22Rv1 (cell line): ENCODE data around the gene SEMA3E.

ENCODE experiments used
- H3K27ac ChIP-seq: fragments of 450-650 bp; 2 replicates; pipeline ENCODE4 v1.5.1; 2017
- ZFX ChIP-seq: fragments of 450-650 bp; IDR thresholded peaks from 2 replicates; pipeline ENCODE4 v1.6.1; 2017; ENCODE audit warnings: antibody characterized with exemption, borderline replicate concordance
- TF ChIP-seq, protein P1 (sequence below): fragments of 450-650 bp; IDR thresholded peaks from 2 replicates; pipeline ENCODE4 v1.5.1; 2017; ENCODE audit warnings: mild to moderate bottlenecking

Gene SEMA3E

GRCh38 chr7:83519240-83519639, 129.7 kb downstream of the SEMA3E start:
- TF ChIP-seq, protein P1, sequence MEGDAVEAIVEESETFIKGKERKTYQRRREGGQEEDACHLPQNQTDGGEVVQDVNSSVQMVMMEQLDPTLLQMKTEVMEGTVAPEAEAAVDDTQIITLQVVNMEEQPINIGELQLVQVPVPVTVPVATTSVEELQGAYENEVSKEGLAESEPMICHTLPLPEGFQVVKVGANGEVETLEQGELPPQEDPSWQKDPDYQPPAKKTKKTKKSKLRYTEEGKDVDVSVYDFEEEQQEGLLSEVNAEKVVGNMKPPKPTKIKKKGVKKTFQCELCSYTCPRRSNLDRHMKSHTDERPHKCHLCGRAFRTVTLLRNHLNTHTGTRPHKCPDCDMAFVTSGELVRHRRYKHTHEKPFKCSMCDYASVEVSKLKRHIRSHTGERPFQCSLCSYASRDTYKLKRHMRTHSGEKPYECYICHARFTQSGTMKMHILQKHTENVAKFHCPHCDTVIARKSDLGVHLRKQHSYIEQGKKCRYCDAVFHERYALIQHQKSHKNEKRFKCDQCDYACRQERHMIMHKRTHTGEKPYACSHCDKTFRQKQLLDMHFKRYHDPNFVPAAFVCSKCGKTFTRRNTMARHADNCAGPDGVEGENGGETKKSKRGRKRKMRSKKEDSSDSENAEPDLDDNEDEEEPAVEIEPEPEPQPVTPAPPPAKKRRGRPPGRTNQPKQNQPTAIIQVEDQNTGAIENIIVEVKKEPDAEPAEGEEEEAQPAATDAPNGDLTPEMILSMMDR = no peak
- no peak for TF ChIP-seq ZFX
- no peak overlapping the region for H3K27ac ChIP-seq

DNA sequence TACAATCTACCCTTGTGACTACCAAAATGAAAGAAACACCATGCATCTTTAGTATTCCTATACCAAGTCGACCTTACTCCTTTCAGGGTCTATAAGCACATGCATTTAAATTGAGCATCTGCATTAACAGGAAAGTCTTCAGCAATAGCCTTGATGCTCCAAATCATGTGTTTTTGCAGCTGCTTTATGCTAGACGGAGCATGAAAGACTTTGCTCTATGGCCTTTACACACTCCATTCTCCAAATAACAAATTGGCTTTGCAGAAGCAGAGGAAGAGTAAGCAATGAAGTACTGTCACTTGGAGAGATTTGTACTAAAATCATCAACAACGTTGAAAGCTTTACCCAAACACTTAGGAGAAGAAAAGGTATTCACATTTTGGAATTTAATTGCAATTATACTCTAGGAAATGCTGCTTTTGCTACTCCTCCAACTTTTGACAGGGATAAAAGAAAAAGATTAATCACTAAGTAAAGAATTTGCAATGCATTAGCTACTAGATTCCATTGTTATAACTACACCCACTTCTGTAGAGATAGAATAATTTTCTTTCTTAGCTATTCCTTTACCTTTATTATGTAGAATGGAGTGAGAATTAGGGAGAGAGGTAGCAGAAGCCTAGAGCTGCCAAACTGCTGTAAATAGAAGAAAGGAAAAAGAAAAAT, 131.8 kb downstream of the SEMA3E start:
- TF ChIP-seq, protein P1 = no peak
- no peak for TF ChIP-seq ZFX
- no peak overlapping the region for H3K27ac ChIP-seq

- H3K27ac ChIP-seq = no peak overlapping the region
- TF ChIP-seq ZFX = no peak
- TF ChIP-seq, protein P1 = no peak
These were observed 134.0 kb downstream of the SEMA3E start for GRCh38 chr7:83514977-83515376.

- no peak overlapping the region for H3K27ac ChIP-seq
- TF ChIP-seq, protein P1 = no peak
- TF ChIP-seq ZFX = no peak
These were observed 139.5 kb downstream of the SEMA3E start for GRCh38 chr7:83509255-83510021.

GRCh38 chr7:83504330-83504729, 144.6 kb downstream of the SEMA3E start:
- H3K27ac ChIP-seq = no peak overlapping the region
- TF ChIP-seq, protein P1 = no peak
- TF ChIP-seq ZFX = no peak

DNA sequence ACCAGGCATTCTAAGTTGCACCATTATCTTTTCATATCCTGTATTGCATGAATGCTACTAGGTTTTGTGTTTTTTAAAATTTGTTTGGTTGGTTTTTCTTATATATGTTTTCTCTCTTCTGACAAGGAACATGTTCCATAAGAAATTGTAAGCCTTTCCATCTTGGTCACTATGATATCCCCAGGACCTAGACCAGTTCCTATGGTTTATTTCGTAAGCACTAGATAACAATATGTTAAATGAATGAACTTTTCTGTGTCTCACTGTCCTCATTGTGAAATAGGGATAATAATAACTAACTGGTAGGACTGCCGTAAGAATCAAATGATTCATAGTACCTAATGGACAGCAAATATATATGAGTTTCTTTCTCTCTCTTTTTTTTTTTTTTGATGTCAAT, 146.3 kb downstream of the SEMA3E start:
- TF ChIP-seq, protein P1 = no peak
- TF ChIP-seq ZFX = no peak

GRCh38 chr7:83494683-83495082, 154.3 kb downstream of the SEMA3E start:
- TF ChIP-seq, protein P1 = no peak
- TF ChIP-seq ZFX = no peak
- H3K27ac ChIP-seq = no peak overlapping the region

More for the DNA sequence above, 146.3 kb downstream of the SEMA3E start:
- H3K27ac ChIP-seq = no peak overlapping the region
